GM19455 (cell line): ENCODE results near the gene GNS.
"Not testable (repeated sequence)": the region's sequence is repeated elsewhere in the genome, so short reads cannot be mapped to it uniquely, and the experiment has no call there.

Experiments used
- ATAC-seq: cut with Tn5 transposase; IDR thresholded peaks from one replicate; pipeline ENCODE4 v1.9.1; 2021; ENCODE audit not compliant: unreplicated experiment

GNS gene

GRCh38 chr12:64780132-64780530 lies 20.9 kb upstream of the GNS start:
- ATAC-seq: no peak

GRCh38 chr12:64779354-64779974 lies 20.3 kb upstream of the GNS start:
- no peak for ATAC-seq

GRCh38 chr12:64775147-64775736 lies 16.0 kb upstream of the GNS start:
- not testable (repeated sequence) for ATAC-seq

GRCh38 chr12:64773386-64773785 lies 14.2 kb upstream of the GNS start:
- no peak for ATAC-seq

GRCh38 chr12:64767495-64767894 lies 8.3 kb upstream of the GNS start:
- no peak for ATAC-seq

GRCh38 chr12:64760808-64761573 lies 1.8 kb upstream of the GNS start:
- ATAC-seq: no peak

GRCh38 chr12:64757771-64758170 lies 1.4 kb downstream of the GNS start:
- no peak for ATAC-seq

- peak; percentile 47 for ATAC-seq
Observed at GRCh38 chr12:64756376-64756775, 2.8 kb downstream of the GNS start.

- ATAC-seq: no peak
Observed at GRCh38 chr12:64753427-64753826, 5.8 kb downstream of the GNS start.

GRCh38 chr12:64752833-64753238 lies 6.4 kb downstream of the GNS start:
- no peak for ATAC-seq

- no peak for ATAC-seq
Observed at GRCh38 chr12:64752032-64752431, 7.2 kb downstream of the GNS start.

GRCh38 chr12:64749461-64750200 lies 9.6 kb downstream of the GNS start:
- ATAC-seq: no peak

GRCh38 chr12:64747695-64748094 lies 11.5 kb downstream of the GNS start:
- no peak for ATAC-seq

GRCh38 chr12:64746663-64747062 lies 12.5 kb downstream of the GNS start:
- no peak for ATAC-seq

GRCh38 chr12:64745980-64746379 lies 13.2 kb downstream of the GNS start:
- ATAC-seq: no peak

- ATAC-seq: no peak
Observed at GRCh38 chr12:64745259-64745807, 13.9 kb downstream of the GNS start.

GRCh38 chr12:64744422-64745258 lies 14.6 kb downstream of the GNS start:
- ATAC-seq: no peak

GRCh38 chr12:64743206-64743605 lies 16.0 kb downstream of the GNS start:
- no peak for ATAC-seq

- no peak for ATAC-seq
Observed at GRCh38 chr12:64742416-64742815, 16.8 kb downstream of the GNS start.

- ATAC-seq: no peak
Observed at GRCh38 chr12:64740646-64741045, 18.6 kb downstream of the GNS start.
